ENCODE data around the gene ITGB1BP2.

GRCh38 chrX:71269801-71270395 is 31.7 kb upstream of the ITGB1BP2 start:
- TF ChIP-seq, protein P1, sequence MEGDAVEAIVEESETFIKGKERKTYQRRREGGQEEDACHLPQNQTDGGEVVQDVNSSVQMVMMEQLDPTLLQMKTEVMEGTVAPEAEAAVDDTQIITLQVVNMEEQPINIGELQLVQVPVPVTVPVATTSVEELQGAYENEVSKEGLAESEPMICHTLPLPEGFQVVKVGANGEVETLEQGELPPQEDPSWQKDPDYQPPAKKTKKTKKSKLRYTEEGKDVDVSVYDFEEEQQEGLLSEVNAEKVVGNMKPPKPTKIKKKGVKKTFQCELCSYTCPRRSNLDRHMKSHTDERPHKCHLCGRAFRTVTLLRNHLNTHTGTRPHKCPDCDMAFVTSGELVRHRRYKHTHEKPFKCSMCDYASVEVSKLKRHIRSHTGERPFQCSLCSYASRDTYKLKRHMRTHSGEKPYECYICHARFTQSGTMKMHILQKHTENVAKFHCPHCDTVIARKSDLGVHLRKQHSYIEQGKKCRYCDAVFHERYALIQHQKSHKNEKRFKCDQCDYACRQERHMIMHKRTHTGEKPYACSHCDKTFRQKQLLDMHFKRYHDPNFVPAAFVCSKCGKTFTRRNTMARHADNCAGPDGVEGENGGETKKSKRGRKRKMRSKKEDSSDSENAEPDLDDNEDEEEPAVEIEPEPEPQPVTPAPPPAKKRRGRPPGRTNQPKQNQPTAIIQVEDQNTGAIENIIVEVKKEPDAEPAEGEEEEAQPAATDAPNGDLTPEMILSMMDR (IDR thresholded peaks at IDR 0.05 in 8 of 11, conservative IDR thresholded peaks at IDR 0.05 in 3 of 11), result no peak
- no peak for TF ChIP-seq POLR2AphosphoS5 (IDR thresholded peaks at IDR 0.05)
- TF ChIP-seq POLR2A (IDR thresholded peaks at IDR 0.05), result no peak
